HL-60 (cell line): ENCODE data around the gene MOB3C.
A peak's percentile ranks its signal among the peaks of the same experiment; 100 is the strongest.

Source experiments
- DNase-seq, 2 experiments: peaks; one replicate each; pipeline ENCODE4 v3.0.0-alpha.2; 2010 to 2020; ENCODE audit warnings: low read depth in 1 of 2, low spot score in 1 of 2
- H3K27ac ChIP-seq: fragments of 250-450 bp; sonication (Bioruptor Pico); replicated peaks from 2 replicates; pipeline ENCODE4 v1.5.1; 2020; ENCODE audit warnings: mild to moderate bottlenecking, moderate library complexity
- H3K27me3 ChIP-seq: fragments of 250-450 bp; sonication (Bioruptor Pico); 2 replicates; pipeline ENCODE4 v1.5.1; 2021; ENCODE audit warnings: mild to moderate bottlenecking, moderate library complexity; ENCODE audit not compliant: insufficient read depth, poor library complexity, severe bottlenecking
- H3K4me3 ChIP-seq: replicated peaks from 2 replicates; pipeline ENCODE4 v1.5.1; 2011; ENCODE audit warnings: mild to moderate bottlenecking, control low read depth, low read length; ENCODE audit not compliant: insufficient read depth
- CTCF ChIP-seq: IDR thresholded peaks from one replicate; pipeline ENCODE4 v1.5.1; 2011; ENCODE audit warnings: low read length, control low read depth, inconsistent platforms; ENCODE audit not compliant: insufficient read depth
- GABPA ChIP-seq: IDR thresholded peaks from 2 replicates; pipeline ENCODE4 v1.6.1; 2012; ENCODE audit warnings: low read depth
- POLR2AphosphoS5 ChIP-seq: IDR thresholded peaks from 2 replicates; pipeline ENCODE4 v1.6.1; 2012; ENCODE audit warnings: low read depth
- REST ChIP-seq: IDR thresholded peaks from 2 replicates; pipeline ENCODE4 v1.6.1; 2012; ENCODE audit warnings: low read depth; ENCODE audit not compliant: insufficient replicate concordance
- SPI1 ChIP-seq: IDR thresholded peaks from 2 replicates; pipeline ENCODE4 v1.6.1; 2012; ENCODE audit warnings: low read depth, mild to moderate bottlenecking, borderline replicate concordance

The MOB3C gene

GRCh38 chr1:46630719-46631118 lies 14.1 kb upstream of the MOB3C start:
- Histone ChIP-seq H3K27ac (no peak overlapping the region), H3K4me3 (no peak overlapping the region), H3K27me3 (no peaks in the 10 kb centered on the region)
- DNase-seq, result no peak
- TF ChIP-seq SPI1 (no peak), GABPA (no peak), REST (no peak), POLR2AphosphoS5 (no peak), CTCF (no peak)

GRCh38 chr1:46623743-46624644 lies 7.4 kb upstream of the MOB3C start:
- H3K27ac ChIP-seq, result no peak overlapping the region
- no peak for DNase-seq
- no peak overlapping the region for H3K4me3 ChIP-seq
- no peak for TF ChIP-seq SPI1
- TF ChIP-seq POLR2AphosphoS5, result no peak
- no peak for TF ChIP-seq GABPA
- no peak for TF ChIP-seq REST
- no peak for TF ChIP-seq CTCF
- no peaks in the 10 kb centered on the region for H3K27me3 ChIP-seq

GRCh38 chr1:46622344-46622743 lies 5.7 kb upstream of the MOB3C start:
- no peak overlapping the region for H3K27ac ChIP-seq
- DNase-seq, result peak in 1 of 2 experiments; percentile 31
- no peak for TF ChIP-seq POLR2AphosphoS5
- TF ChIP-seq CTCF, result peak; percentile 27

GRCh38 chr1:46621930-46622329 lies 5.3 kb upstream of the MOB3C start:
- no peak overlapping the region for H3K27ac ChIP-seq
- no peak overlapping the region for H3K4me3 ChIP-seq
- no peaks in the 10 kb centered on the region for H3K27me3 ChIP-seq
- DNase-seq, result no peak
- TF ChIP-seq CTCF (no peak), REST (no peak), POLR2AphosphoS5 (no peak)

More at GRCh38 chr1:46622344-46622743, 5.7 kb upstream of the MOB3C start:
- Histone ChIP-seq H3K27me3 (no peaks in the 10 kb centered on the region), H3K4me3 (no peak overlapping the region)
